ENCODE results near the gene PACSIN1. TPM values are rescaled to one million over a fixed set of nuclear protein-coding genes. Genes with fewer than 3 reads are reported as not detected.

PACSIN1 gene
- total and polyA plus RNA-seq, 10 of the 15 experiments (the other 5 are each of a cell fraction or from before 2014, with no cell fraction given): 0.50 to 9.4 (median 2.8) TPM

GRCh38 chr6:34583861-34584604 is 118.2 kb downstream of the PACSIN1 start:
- Histone ChIP-seq H3K4me1 (ENCODE audit: control insufficient read depth, insufficient read depth, low read length) (peaks cover 15% of the 10 kb centered on the region), H3K27me3 (replicated peaks in 1 of 2; ENCODE audit: control insufficient read depth in 2 of 2, insufficient read depth in 2 of 2, low read length in 1 of 2) (no peaks in the 10 kb centered on the region), H3K9me3 (replicated peaks; ENCODE audit: control insufficient read depth, insufficient read depth, low read length) (no peaks in the 10 kb centered on the region), H3K9ac (ENCODE audit: control insufficient read depth, insufficient read depth, low read length) (no peak overlapping the region), H3K27ac (ENCODE audit: control insufficient read depth, insufficient read depth) (no peak overlapping the region), H2AFZ (ENCODE audit: control insufficient read depth, low read depth, low read length) (no peak overlapping the region), H3K4me2 (ENCODE audit: control insufficient read depth, insufficient read depth) (no peak overlapping the region), H3K36me3 (ENCODE audit: control insufficient read depth in 2 of 2, insufficient read depth in 2 of 2, low read length in 1 of 2) (peaks cover 9 to 23% of the 10 kb centered on the region in 2 experiments), H4K20me1 (ENCODE audit: control insufficient read depth, insufficient read depth) (peaks cover 3% of the 10 kb centered on the region; the same call in 1 of the 2 replicates), H3K4me3 (no peak overlapping the region), H3K79me2 (ENCODE audit: control insufficient read depth, insufficient read depth, low read length) (no peaks in the 10 kb centered on the region; the same call in 1 of the 2 replicates)
- DNase-seq (ENCODE audit: low read depth, low spot score) (no peak), ATAC-seq (no peak), FAIRE-seq (no peak)
- POLR2A ChIA-PET: no interaction called here
- CTCF ChIA-PET: interaction anchor here (1.2 kb wide), 1 partner anchor 10 kb away, joined by 5 read pairs; no protein-coding TSS in a partner anchor
- RAD21 ChIA-PET (ENCODE audit: unreplicated experiment): no interaction called here
- BruUV-seq (replicated peaks): no TSS peak
- intact Hi-C loops (cut with micrococcal nuclease; ENCODE audit: unreplicated experiment) (no loop called here), in situ Hi-C loops (cut with MboI) (no loop called here)
- SMC1A ChIA-PET (ENCODE audit: uncharacterized antibody, unreplicated experiment): no interaction called here
- WGBS (ENCODE audit: insufficient coverage, insufficient replicate concordance, low lambda C conversion rate, missing lambda C conversion rate): 91% methylated on average over 5 of the region's 5 CpGs
- TF ChIP-seq IRF5 (IDR thresholded peaks at IDR 0.05; ENCODE audit: borderline replicate concordance) (no peak), SIX5 (IDR thresholded peaks at IDR 0.05; ENCODE audit: low read depth, low read length, severe bottlenecking) (no peak), ZNF622 (IDR thresholded peaks at IDR 0.05) (no peak), RUNX3 (IDR thresholded peaks at IDR 0.05; ENCODE audit: low read length) (no peak), RBBP5 (conservative IDR thresholded peaks at IDR 0.05) (no peak), MYC (IDR thresholded peaks at IDR 0.05; ENCODE audit: insufficient read depth, insufficient read length, insufficient replicate concordance, low read length, severe bottlenecking) (no peak), NR2F1 (conservative IDR thresholded peaks at IDR 0.05) (no peak), CTCF (IDR thresholded peaks at IDR 0.05 in 2 of 3, conservative IDR thresholded peaks at IDR 0.05 in 1 of 3; ENCODE audit: control insufficient read depth in 2 of 3, extremely low read depth in 1 of 3, insufficient read depth in 1 of 3, low read depth in 3 of 3, low read length in 3 of 3) (no peak), GATAD2B (conservative IDR thresholded peaks at IDR 0.05; ENCODE audit: low read depth) (no peak), ZBTB33 (IDR thresholded peaks at IDR 0.05) (no peak), KDM1A (IDR thresholded peaks at IDR 0.05; ENCODE audit: borderline replicate concordance) (no peak), BCLAF1 (IDR thresholded peaks at IDR 0.05) (no peak)

All from GM12878 (cell line).